Immature natural killer cell (primary cell): ENCODE measurements around the gene SLAMF6. TPM values are rescaled to one million over a fixed set of nuclear protein-coding genes. Genes with fewer than 3 reads are reported as not detected.

Experiments used
- DNase-seq, 3 donors: peaks; one replicate each; pipeline ENCODE4 v3.0.0; 2022; ENCODE audit warnings: mixed read lengths in 1 of 3
- H3K27ac Mint-ChIP-seq, 6 donors: one replicate each; pipeline ENCODE4 v1.8.0; 2020; ENCODE audit warnings: mixed read lengths in 6 of 6, mild to moderate bottlenecking in 5 of 6, inconsistent platforms in 4 of 6, moderate library complexity in 3 of 6
- H3K27me3 Mint-ChIP-seq, 3 donors: one replicate each; pipeline ENCODE4 v1.8.0; 2020 to 2021; ENCODE audit warnings: low read depth in 3 of 3, mild to moderate bottlenecking in 3 of 3, mixed read lengths in 3 of 3, moderate library complexity in 3 of 3, inconsistent platforms in 1 of 3
- H3K36me3 Mint-ChIP-seq, 3 donors: one replicate each; pipeline ENCODE4 v1.8.0; 2020; ENCODE audit warnings: mixed read lengths in 3 of 3, inconsistent platforms in 2 of 3, mild to moderate bottlenecking in 2 of 3
- H3K4me1 Mint-ChIP-seq, 2 donors: one replicate each; pipeline ENCODE4 v1.8.0; 2020; ENCODE audit warnings: inconsistent platforms in 2 of 2, mild to moderate bottlenecking in 2 of 2, mixed read lengths in 2 of 2, moderate library complexity in 1 of 2
- H3K4me3 Mint-ChIP-seq, 5 donors: one replicate each; pipeline ENCODE4 v1.8.0; 2020; ENCODE audit warnings: mild to moderate bottlenecking in 5 of 5, mixed read lengths in 5 of 5, inconsistent platforms in 3 of 5, moderate library complexity in 3 of 5
- H3K9me3 Mint-ChIP-seq, 6 donors: one replicate each; pipeline ENCODE4 v1.8.0; 2020; ENCODE audit warnings: mild to moderate bottlenecking in 6 of 6, mixed read lengths in 6 of 6, inconsistent platforms in 4 of 6, moderate library complexity in 3 of 6
- polyA plus RNA-seq, 3 donors: library from polyadenylated mRNA; unstranded; fragments of 300-500 nt; fragmentation: Illumina TruSeq; gene quantifications; one replicate each; pipeline ENCODE4 v1.2.3, GENCODE V29; 2021

SLAMF6 gene
- polyA plus RNA-seq, 3 donors from 2014 or later: 105 to 210 (median 125) TPM

DNA sequence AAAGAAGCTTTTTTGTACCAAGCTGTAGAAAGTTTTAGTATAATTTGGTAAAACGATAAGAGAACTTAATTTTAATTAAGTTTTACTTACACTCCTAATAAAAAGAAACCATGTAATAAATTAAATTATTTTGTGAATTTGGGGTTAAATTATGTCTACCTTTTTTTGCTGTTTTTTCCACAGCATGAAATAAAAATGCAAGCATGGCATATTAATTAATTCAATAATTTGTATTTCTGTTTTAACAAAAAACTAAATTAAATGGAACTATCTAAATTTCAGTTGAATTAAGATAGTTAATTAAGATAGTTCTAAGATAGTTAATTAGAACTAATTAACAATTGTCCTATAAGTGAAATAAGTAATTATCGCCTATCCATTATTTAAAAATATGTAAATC, 83.3 kb downstream of the SLAMF6 start:
- Mint-ChIP-seq H3K4me1 (peaks cover 38% of the 10 kb centered on the region in 2 donors), H3K9me3 (no peaks in the 10 kb centered on the region), H3K4me3 (no peak overlapping the region), H3K36me3 (no peaks in the 10 kb centered on the region), H3K27ac (no peak overlapping the region), H3K27me3 (no peaks in the 10 kb centered on the region)
- no peak for DNase-seq

DNA sequence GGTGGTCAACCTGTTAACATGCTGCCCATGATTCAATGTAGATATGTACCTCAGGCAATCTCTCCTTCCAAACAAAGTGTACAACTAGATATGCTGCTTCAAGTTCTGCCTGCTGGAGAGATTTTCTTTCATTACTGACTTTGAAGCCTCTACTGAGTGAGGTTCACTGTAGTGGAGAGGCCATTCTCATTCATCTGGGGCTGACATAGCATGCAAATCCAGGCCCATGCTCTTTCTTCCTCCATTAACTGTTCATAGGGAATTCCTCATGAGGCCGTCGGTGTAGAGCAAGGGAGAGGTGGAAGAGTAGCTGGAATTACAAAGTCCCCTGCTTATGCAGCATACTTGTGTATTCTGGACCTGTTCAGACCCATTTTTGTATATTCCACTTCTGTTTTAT, 84.1 kb downstream of the SLAMF6 start:
- no peaks in the 10 kb centered on the region for H3K36me3 Mint-ChIP-seq
- peak overlapping the region; percentile 92 to 99 (median 97) for H3K27ac Mint-ChIP-seq
- H3K4me1 Mint-ChIP-seq: peaks cover 39 to 40% of the 10 kb centered on the region in 2 donors
- no peaks in the 10 kb centered on the region for H3K27me3 Mint-ChIP-seq
- peak overlapping the region in 4 of 5 donors; percentile 36 to 90 (median 50) for H3K4me3 Mint-ChIP-seq
- DNase-seq: no peak
- H3K9me3 Mint-ChIP-seq: no peaks in the 10 kb centered on the region

DNA sequence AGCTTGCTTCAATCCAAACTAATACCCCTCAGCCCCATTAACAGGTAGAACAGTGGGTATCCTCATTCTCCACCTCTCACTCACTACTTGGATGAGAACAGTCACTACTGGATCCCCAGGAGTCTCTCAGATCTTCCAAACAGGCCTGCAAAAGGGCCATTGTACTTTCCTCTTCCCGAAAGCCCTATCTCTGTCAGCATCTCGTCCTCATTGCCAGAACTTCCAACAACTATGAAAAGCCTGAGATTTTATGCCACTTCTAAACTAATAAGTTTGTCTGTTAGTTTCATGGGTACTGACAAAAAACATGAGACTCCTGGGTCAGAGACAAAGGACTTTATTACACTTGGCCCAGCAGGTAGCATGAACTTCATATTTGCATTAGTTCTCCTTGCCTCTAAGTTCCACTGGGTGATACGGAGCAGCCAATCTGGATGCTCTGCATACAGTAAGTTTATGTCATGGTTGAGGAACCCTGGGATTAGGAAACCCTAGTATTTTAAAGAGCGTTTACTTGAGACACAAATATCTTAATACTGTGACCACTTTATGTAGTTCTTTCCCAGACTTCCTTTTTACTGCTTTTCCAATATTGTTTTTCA, 84.6 kb downstream of the SLAMF6 start:
- no peaks in the 10 kb centered on the region for H3K27me3 Mint-ChIP-seq
- peaks cover 39% of the 10 kb centered on the region in 2 donors for H3K4me1 Mint-ChIP-seq
- H3K36me3 Mint-ChIP-seq: no peaks in the 10 kb centered on the region
- no peaks in the 10 kb centered on the region for H3K9me3 Mint-ChIP-seq
- H3K27ac Mint-ChIP-seq: peak overlapping the region; percentile 92 to 99 (median 97)
- H3K4me3 Mint-ChIP-seq: peak overlapping the region; percentile 66 to 90 (median 82)
- DNase-seq: no peak

DNA sequence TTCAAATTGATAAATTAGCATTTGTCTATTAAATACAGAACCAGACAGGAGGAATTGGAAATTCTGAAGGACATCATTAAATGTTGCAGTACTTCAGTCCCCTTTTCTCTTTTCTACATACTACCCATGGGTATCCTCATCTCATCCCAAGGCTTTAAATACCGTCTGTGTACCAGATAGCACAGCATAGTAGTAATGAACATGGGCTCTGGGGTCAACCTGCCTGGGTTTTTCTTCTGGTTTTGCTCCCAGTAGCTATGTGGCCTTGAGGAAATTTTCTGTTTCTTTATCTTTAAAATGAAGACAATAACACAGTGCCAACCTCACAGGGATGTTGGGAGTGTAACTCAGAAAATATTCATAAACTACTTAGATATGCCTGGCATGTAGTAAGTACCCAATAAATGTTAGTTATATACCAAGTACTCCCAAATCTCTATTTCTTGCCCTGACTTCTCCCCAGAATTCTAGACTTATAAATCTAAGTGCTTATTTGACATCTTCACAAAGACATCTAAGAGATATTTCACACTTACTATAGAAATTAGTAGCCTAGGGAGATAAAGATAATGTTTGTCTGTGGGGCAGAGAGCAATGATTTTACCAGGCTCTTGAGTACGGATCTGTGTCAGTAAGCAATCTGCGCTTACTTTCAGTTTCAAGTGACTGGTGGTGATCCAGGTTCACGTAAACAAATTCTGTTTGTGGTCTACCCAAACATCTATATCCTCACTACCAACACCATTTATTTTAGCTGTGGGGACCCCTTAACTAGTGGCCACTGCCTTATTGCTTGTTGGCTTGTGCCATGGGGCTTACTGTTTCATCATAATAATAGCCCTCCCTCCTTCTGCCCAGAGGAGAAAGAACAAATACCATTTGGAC, 85.4 kb downstream of the SLAMF6 start:
- Mint-ChIP-seq H3K27me3 (peaks cover 0 to 3% (median 0%) of the 10 kb centered on the region in 3 donors), H3K36me3 (no peaks in the 10 kb centered on the region), H3K27ac (peak overlapping the region; percentile 92 to 99 (median 97)), H3K9me3 (no peaks in the 10 kb centered on the region), H3K4me3 (peak overlapping the region; percentile 66 to 90 (median 82)), H3K4me1 (peaks cover 41 to 47% of the 10 kb centered on the region in 2 donors)
- DNase-seq: peak; percentile 58 to 71 (median 65)

DNA sequence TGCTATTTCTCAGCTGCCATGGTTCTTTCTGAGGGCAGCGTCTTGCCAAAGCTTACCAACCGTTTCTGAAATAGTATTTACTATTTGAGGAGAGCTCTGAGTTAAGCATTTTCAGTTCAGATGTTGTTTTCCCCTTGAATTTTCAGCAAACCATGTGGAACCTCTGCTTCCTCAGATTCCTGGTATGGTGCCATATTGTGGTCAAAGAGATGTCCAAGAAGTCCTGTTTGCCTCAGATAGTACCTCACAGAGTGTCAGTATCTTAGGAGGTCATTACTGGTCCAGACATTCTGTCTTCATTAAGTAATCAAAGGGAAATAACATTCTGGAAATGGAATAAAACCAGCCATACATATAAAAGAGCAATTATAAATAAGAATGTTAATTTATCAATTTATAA, 86.1 kb downstream of the SLAMF6 start:
- Mint-ChIP-seq H3K27me3 (peaks cover 0 to 3% (median 0%) of the 10 kb centered on the region in 3 donors), H3K4me3 (peak overlapping the region in 3 of 5 donors; percentile 46 to 50 (median 47)), H3K36me3 (no peaks in the 10 kb centered on the region), H3K27ac (peak overlapping the region; percentile 92 to 99 (median 97)), H3K9me3 (no peaks in the 10 kb centered on the region), H3K4me1 (peaks cover 49 to 54% of the 10 kb centered on the region in 2 donors)
- DNase-seq: no peak

Other genes starting within 250 kb of the SLAMF6 start
- gene PEX19, start 238.1 kb downstream of the SLAMF6 start, polyA plus RNA-seq: 10 to 100 TPM; 62.5 to 71.9 (median 62.6) TPM
- gene COPA, start 180.0 kb downstream of the SLAMF6 start, polyA plus RNA-seq: 100 to 1,000 TPM; 114 to 175 (median 143) TPM
- gene NCSTN, start 179.9 kb downstream of the SLAMF6 start, polyA plus RNA-seq: 100 to 1,000 TPM in 1 of 3 donors, 10 to 100 TPM in 2; 60.0 to 159 (median 92.3) TPM
- not detected for gene NHLH1, start 156.2 kb downstream of the SLAMF6 start, polyA plus RNA-seq
- gene VANGL2, start 122.7 kb downstream of the SLAMF6 start, polyA plus RNA-seq: not detected
- gene CD84, start 56.2 kb upstream of the SLAMF6 start, polyA plus RNA-seq: 1 to 10 TPM; 2.1 to 3.9 (median 3.0) TPM
- gene SLAMF1, start 123.8 kb upstream of the SLAMF6 start, polyA plus RNA-seq: under 1 TPM in 2 of 3 donors, not detected in 1; 0.12 to 0.21 TPM
- 100 to 1,000 TPM; 202 to 229 (median 205) TPM for gene CD48, start 188.6 kb upstream of the SLAMF6 start, polyA plus RNA-seq
- gene SLAMF7, start 216.0 kb upstream of the SLAMF6 start, polyA plus RNA-seq: 100 to 1,000 TPM; 316 to 379 (median 359) TPM